HG03139 (cell line): ENCODE measurements around the gene MYL7.
"Not testable (repeated sequence)": the region's sequence is repeated elsewhere in the genome, so short reads cannot be mapped to it uniquely, and the experiment has no call there.

ENCODE experiments used
- ATAC-seq: cut with Tn5 transposase; IDR thresholded peaks from one replicate; pipeline ENCODE4 v1.9.1; 2021; ENCODE audit not compliant: unreplicated experiment

The MYL7 gene

GRCh38 chr7:44172352-44172751 is 31.2 kb upstream of the MYL7 start:
- no peak for ATAC-seq

GRCh38 chr7:44171901-44172300 is 30.8 kb upstream of the MYL7 start:
- not testable (repeated sequence) for ATAC-seq

- no peak for ATAC-seq
These were observed 26.8 kb upstream of the MYL7 start for GRCh38 chr7:44167920-44168319.

- ATAC-seq = no peak
These were observed 22.5 kb upstream of the MYL7 start for GRCh38 chr7:44163591-44163990.

- no peak for ATAC-seq
These were observed 21.8 kb upstream of the MYL7 start for GRCh38 chr7:44162785-44163395.

GRCh38 chr7:44162179-44162578 is 21.0 kb upstream of the MYL7 start:
- ATAC-seq = no peak

GRCh38 chr7:44161371-44161770 is 20.2 kb upstream of the MYL7 start:
- no peak for ATAC-seq

- ATAC-seq = no peak
These were observed 18.9 kb upstream of the MYL7 start for GRCh38 chr7:44159824-44160630.

GRCh38 chr7:44158873-44159631 is 17.9 kb upstream of the MYL7 start:
- ATAC-seq = no peak

- ATAC-seq = no peak
These were observed 17.2 kb upstream of the MYL7 start for GRCh38 chr7:44158096-44158872.

GRCh38 chr7:44157116-44158080 is 16.3 kb upstream of the MYL7 start:
- no peak for ATAC-seq

GRCh38 chr7:44156453-44157010 is 15.4 kb upstream of the MYL7 start:
- no peak for ATAC-seq

GRCh38 chr7:44155191-44156185 is 14.4 kb upstream of the MYL7 start:
- no peak for ATAC-seq

- ATAC-seq = no peak
These were observed 13.6 kb upstream of the MYL7 start for GRCh38 chr7:44154703-44155102.

- ATAC-seq = no peak
These were observed 12.8 kb upstream of the MYL7 start for GRCh38 chr7:44153948-44154335.

- ATAC-seq = no peak
These were observed 12.1 kb upstream of the MYL7 start for GRCh38 chr7:44152971-44153947.

GRCh38 chr7:44151956-44152355 is 10.8 kb upstream of the MYL7 start:
- ATAC-seq = no peak
